HG02885 (cell line): ENCODE data around the gene ACBD3.
"Not testable (repeated sequence)": the region's sequence is repeated elsewhere in the genome, so short reads cannot be mapped to it uniquely, and the experiment has no call there.

Experiments used
- ATAC-seq: cut with Tn5 transposase; IDR thresholded peaks from one replicate; pipeline ENCODE4 v1.9.1; 2021; ENCODE audit warnings: mild to moderate bottlenecking; ENCODE audit not compliant: unreplicated experiment, poor library complexity

ACBD3 gene

GRCh38 chr1:226202666-226203065 is 16.1 kb upstream of the ACBD3 start:
- ATAC-seq: not testable (repeated sequence)

GRCh38 chr1:226202246-226202645 is 15.7 kb upstream of the ACBD3 start:
- ATAC-seq: no peak

GRCh38 chr1:226201029-226201593 is 14.6 kb upstream of the ACBD3 start:
- ATAC-seq: peak; percentile 62

- ATAC-seq: no peak
Measured at GRCh38 chr1:226199971-226200370, 13.4 kb upstream of the ACBD3 start.

- no peak for ATAC-seq
Measured at GRCh38 chr1:226195144-226195543, 8.6 kb upstream of the ACBD3 start.

- ATAC-seq: no peak
Measured at GRCh38 chr1:226187380-226187779, 839 bp upstream of the ACBD3 start.

- ATAC-seq: no peak
Measured at GRCh38 chr1:226187019-226187322, 430 bp upstream of the ACBD3 start.

GRCh38 chr1:226185141-226186036 is 1.2 kb downstream of the ACBD3 start:
- ATAC-seq: no peak

GRCh38 chr1:226181996-226182714 is 4.4 kb downstream of the ACBD3 start:
- ATAC-seq: no peak

- ATAC-seq: no peak
Measured at GRCh38 chr1:226176870-226177269, 9.7 kb downstream of the ACBD3 start.

- no peak for ATAC-seq
Measured at GRCh38 chr1:226172589-226172988, 14.0 kb downstream of the ACBD3 start.

- ATAC-seq: no peak
Measured at GRCh38 chr1:226166341-226166740, 20.2 kb downstream of the ACBD3 start.

- ATAC-seq: no peak
Measured at GRCh38 chr1:226164154-226164553, 22.4 kb downstream of the ACBD3 start.

GRCh38 chr1:226162898-226163297 is 23.6 kb downstream of the ACBD3 start:
- no peak for ATAC-seq

GRCh38 chr1:226158983-226159382 is 27.6 kb downstream of the ACBD3 start:
- ATAC-seq: no peak

- ATAC-seq: no peak
Measured at GRCh38 chr1:226158457-226158856, 28.1 kb downstream of the ACBD3 start.

GRCh38 chr1:226157761-226158316 is 28.7 kb downstream of the ACBD3 start:
- no peak for ATAC-seq

GRCh38 chr1:226154593-226154992 is 31.9 kb downstream of the ACBD3 start:
- ATAC-seq: peak; percentile 46

GRCh38 chr1:226149806-226150205 is 36.7 kb downstream of the ACBD3 start:
- ATAC-seq: no peak

GRCh38 chr1:226148121-226148648 is 38.4 kb downstream of the ACBD3 start:
- no peak for ATAC-seq

GRCh38 chr1:226144045-226144444 is 42.5 kb downstream of the ACBD3 start:
- ATAC-seq: no peak
